Measurements from ENCODE around the gene VPS29. TPM values are rescaled to one million over a fixed set of nuclear protein-coding genes. Genes with fewer than 3 reads are reported as not detected.

VPS29 gene
- total and polyA plus RNA-seq, 2 experiments from 2014 or later = 61.2 to 206 TPM

- in situ Hi-C loops (cut with MboI) = no loop called here
- H3K4me1 ChIP-seq (ENCODE audit: insufficient read depth) = peaks cover 7% of the 10 kb centered on the region
- TF ChIP-seq EZH2 (IDR thresholded peaks at IDR 0.05; ENCODE audit: insufficient read depth, poor library complexity, severe bottlenecking) (no peak), EZH2phosphoT487 (IDR thresholded peaks at IDR 0.05; ENCODE audit: insufficient read depth, low read depth) (no peak)
- WGBS, 2 experiments (ENCODE audit: low coverage in 1 of 2, low lambda C conversion rate in 2 of 2, missing lambda C conversion rate in 2 of 2) = 97 to 98% methylated on average over 4 of the region's 4 CpGs
- H3K4me2 ChIP-seq (ENCODE audit: unreplicated experiment) = no peak overlapping the region
- peaks cover 9% of the 10 kb centered on the region; the same call in 1 of the 2 replicates for H3F3A ChIP-seq (ENCODE audit: insufficient read depth)
- no peak for DNase-seq
- H3K27ac ChIP-seq = no peak overlapping the region
- 0 out of 2 replicates have a peak, but pooled peaks cover 2% of the 10 kb centered on the region for H3K79me2 ChIP-seq (ENCODE audit: insufficient read depth)
- H3K4me3 ChIP-seq = no peak overlapping the region
- H3K27me3 ChIP-seq (replicated peaks; ENCODE audit: insufficient read depth) = no peaks in the 10 kb centered on the region
- H3K9ac ChIP-seq = no peak overlapping the region
- no peak overlapping the region for H2AFZ ChIP-seq
- H3K9me3 ChIP-seq (ENCODE audit: low read depth) = no peaks in the 10 kb centered on the region
- H4K20me1 ChIP-seq (ENCODE audit: insufficient read depth) = no peaks in the 10 kb centered on the region
- no peaks in the 10 kb centered on the region for H3K9me2 ChIP-seq (ENCODE audit: insufficient read depth)
- peaks cover 16% of the 10 kb centered on the region; the same call in 1 of the 2 replicates for H3K36me3 ChIP-seq (ENCODE audit: low read depth)
Measured at GRCh38 chr12:110536834-110537604, 35.1 kb upstream of the VPS29 start.

DNA sequence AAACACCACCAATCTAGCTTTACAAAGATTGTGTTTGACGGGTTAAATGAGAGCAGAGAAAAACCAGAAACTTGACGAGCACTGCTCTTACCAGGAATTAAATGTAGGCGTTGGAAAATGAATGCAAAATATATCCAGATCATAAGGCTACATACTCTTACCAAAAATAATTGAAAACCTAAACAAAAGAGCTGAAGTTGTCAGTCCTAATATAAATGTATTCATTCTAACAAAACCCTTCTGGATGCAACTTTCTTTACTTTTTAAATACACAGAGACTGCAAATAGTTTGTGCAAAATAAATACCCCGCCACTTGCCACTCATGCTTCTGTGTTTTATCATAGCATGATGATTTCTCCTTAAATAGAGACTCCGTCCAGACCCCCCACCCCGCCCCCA lies 32.9 kb upstream of the VPS29 start:
- Histone ChIP-seq H3F3A (ENCODE audit: insufficient read depth) (peaks cover 9% of the 10 kb centered on the region; the same call in 1 of the 2 replicates), H3K27ac (no peak overlapping the region), H2AFZ (no peak overlapping the region), H3K36me3 (ENCODE audit: low read depth) (peaks cover 16% of the 10 kb centered on the region; the same call in 1 of the 2 replicates), H3K9ac (no peak overlapping the region), H3K27me3 (replicated peaks; ENCODE audit: insufficient read depth) (no peaks in the 10 kb centered on the region), H3K4me3 (no peak overlapping the region), H4K20me1 (ENCODE audit: insufficient read depth) (no peaks in the 10 kb centered on the region; the same call in 1 of the 2 replicates), H3K9me3 (ENCODE audit: low read depth) (no peaks in the 10 kb centered on the region), H3K79me2 (ENCODE audit: insufficient read depth) (no peaks in the 10 kb centered on the region), H3K4me2 (ENCODE audit: unreplicated experiment) (no peak overlapping the region), H3K4me1 (ENCODE audit: insufficient read depth) (peaks cover 12% of the 10 kb centered on the region), H3K9me2 (ENCODE audit: insufficient read depth) (no peaks in the 10 kb centered on the region)
- in situ Hi-C loops (cut with MboI) = no loop called here
- 92 to 93% methylated on average over 6 of the region's 6 CpGs for WGBS, 2 experiments (ENCODE audit: low coverage in 1 of 2, low lambda C conversion rate in 2 of 2, missing lambda C conversion rate in 2 of 2)
- no peak for DNase-seq
- no peak for TF ChIP-seq EZH2phosphoT487 (IDR thresholded peaks at IDR 0.05; ENCODE audit: insufficient read depth, low read depth)
- TF ChIP-seq EZH2 (IDR thresholded peaks at IDR 0.05; ENCODE audit: insufficient read depth, poor library complexity, severe bottlenecking) = no peak

- H3K4me1 ChIP-seq (ENCODE audit: insufficient read depth) = peaks cover 12% of the 10 kb centered on the region
- in situ Hi-C loops (cut with MboI) = no loop called here
- H3K9me2 ChIP-seq (ENCODE audit: insufficient read depth) = no peaks in the 10 kb centered on the region
- H3K9ac ChIP-seq = no peak overlapping the region
- no peak overlapping the region for H3K4me3 ChIP-seq
- peaks cover 12% of the 10 kb centered on the region; the same call in 1 of the 2 replicates for H3K36me3 ChIP-seq (ENCODE audit: low read depth)
- H3K4me2 ChIP-seq (ENCODE audit: unreplicated experiment) = no peak overlapping the region
- H3K27ac ChIP-seq = no peak overlapping the region
- whole genome bisulfite sequencing, 2 experiments (ENCODE audit: low coverage in 1 of 2, low lambda C conversion rate in 2 of 2, missing lambda C conversion rate in 2 of 2) = 77 to 85% methylated on average over 6 of the region's 6 CpGs
- H4K20me1 ChIP-seq (ENCODE audit: insufficient read depth) = no peaks in the 10 kb centered on the region; the same call in 1 of the 2 replicates
- no peaks in the 10 kb centered on the region for H3K27me3 ChIP-seq (replicated peaks; ENCODE audit: insufficient read depth)
- no peak for DNase-seq
- H2AFZ ChIP-seq = no peak overlapping the region
- no peaks in the 10 kb centered on the region for H3K79me2 ChIP-seq (ENCODE audit: insufficient read depth)
- TF ChIP-seq EZH2phosphoT487 (IDR thresholded peaks at IDR 0.05; ENCODE audit: insufficient read depth, low read depth) = no peak
- H3F3A ChIP-seq (ENCODE audit: insufficient read depth) = peaks cover 9% of the 10 kb centered on the region; the same call in 1 of the 2 replicates
- no peaks in the 10 kb centered on the region for H3K9me3 ChIP-seq (ENCODE audit: low read depth)
Measured at GRCh38 chr12:110533607-110534006, 31.7 kb upstream of the VPS29 start.

DNA sequence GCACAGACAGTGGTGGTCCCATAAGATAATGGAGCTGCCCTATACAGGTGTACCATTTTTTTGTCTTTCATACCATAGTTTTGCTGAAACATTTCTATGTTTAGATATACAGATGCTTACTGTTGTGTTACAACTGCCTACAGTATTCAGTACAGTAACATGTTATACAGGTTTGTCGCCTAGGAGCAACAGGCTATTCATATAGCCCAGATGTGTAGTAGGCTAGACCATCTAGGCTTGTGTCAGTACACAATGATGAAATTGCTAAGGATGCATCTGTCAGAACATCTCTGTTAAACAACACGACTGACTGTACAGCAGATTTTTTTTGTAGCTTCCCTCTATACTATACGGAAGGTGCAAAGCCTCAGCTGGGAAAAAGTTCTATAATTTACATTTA lies 30.7 kb upstream of the VPS29 start:
- Histone ChIP-seq H3K9me3 (ENCODE audit: low read depth) (no peaks in the 10 kb centered on the region), H3K27me3 (replicated peaks; ENCODE audit: insufficient read depth) (no peaks in the 10 kb centered on the region), H3K4me3 (no peak overlapping the region), H3K4me1 (ENCODE audit: insufficient read depth) (peaks cover 12% of the 10 kb centered on the region), H3K27ac (no peak overlapping the region), H3F3A (ENCODE audit: insufficient read depth) (peaks cover 9% of the 10 kb centered on the region; the same call in 1 of the 2 replicates), H3K9me2 (ENCODE audit: insufficient read depth) (no peaks in the 10 kb centered on the region), H3K79me2 (ENCODE audit: insufficient read depth) (no peaks in the 10 kb centered on the region), H3K4me2 (ENCODE audit: unreplicated experiment) (no peak overlapping the region), H2AFZ (no peak overlapping the region), H3K36me3 (ENCODE audit: low read depth) (peaks cover 8% of the 10 kb centered on the region; the same call in 1 of the 2 replicates), H3K9ac (no peak overlapping the region), H4K20me1 (ENCODE audit: insufficient read depth) (no peaks in the 10 kb centered on the region; the same call in 1 of the 2 replicates)
- in situ Hi-C loops (cut with MboI) = no loop called here
- TF ChIP-seq EZH2phosphoT487 (IDR thresholded peaks at IDR 0.05; ENCODE audit: insufficient read depth, low read depth) (no peak), EZH2 (IDR thresholded peaks at IDR 0.05; ENCODE audit: insufficient read depth, poor library complexity, severe bottlenecking) (no peak)
- DNase-seq = no peak
- WGBS, 2 experiments (ENCODE audit: low coverage in 1 of 2, low lambda C conversion rate in 2 of 2, missing lambda C conversion rate in 2 of 2) = 82 to 89% methylated on average over 3 of the region's 3 CpGs
